CD4-positive, alpha-beta T cell (primary cell): ENCODE results near the gene OR52E1. TPM values are rescaled to one million over a fixed set of nuclear protein-coding genes. Genes with fewer than 3 reads are reported as not detected.

Source experiments
- ATAC-seq: fragments of 200-7000 bp; cut with Tn5 transposase; one replicate; pipeline ENCODE4 v1.10.0; 2022; ENCODE audit warnings: mild to moderate bottlenecking; ENCODE audit not compliant: poor library complexity
- CTCF ChIA-PET: fragments of 350-600 bp; sonication (Branson Sonifier 250); formaldehyde crosslinking; loops from one replicate; lab custom pipeline; 2021; ENCODE audit warnings: antibody characterized with exemption, inconsistent platforms; lab: Charles Lee
- POLR2A ChIA-PET: fragments of 350-600 bp; sonication (Branson Sonifier 250); formaldehyde crosslinking; loops from one replicate; lab custom pipeline; 2021; ENCODE audit warnings: antibody characterized with exemption, inconsistent platforms; lab: Charles Lee
- DNase-seq, 14 experiments: peaks; one replicate each; pipeline ENCODE4 v3.0.0-alpha.2; 2013 to 2020; ENCODE audit warnings: mixed read lengths in 2 of 14
- H3K27ac ChIP-seq, 2 donors: one replicate each; pipeline versions ENCODE4 v1.5.1 to v1.7.0; 2013; ENCODE audit warnings: low read length in 2 of 2, low read depth in 1 of 2, mild to moderate bottlenecking in 1 of 2
- H3K27me3 ChIP-seq, 2 experiments: 1 replicate in 1 of 2; 2 replicates in 1 of 2; pipeline versions ENCODE4 v1.6.1 to v1.7.0; 2013; ENCODE audit warnings: low read length in 2 of 2, control low read depth in 1 of 2, mild to moderate bottlenecking in 1 of 2, moderate library complexity in 1 of 2; ENCODE audit not compliant: insufficient read depth in 2 of 2, control insufficient read depth in 1 of 2
- H3K36me3 ChIP-seq: one replicate; pipeline ENCODE4 v1.6.1; 2013; ENCODE audit warnings: low read length, control low read depth; ENCODE audit not compliant: insufficient read depth
- H3K4me1 ChIP-seq: one replicate; pipeline ENCODE4 v1.6.1; 2013; ENCODE audit warnings: low read length, control low read depth; ENCODE audit not compliant: insufficient read depth
- H3K4me3 ChIP-seq: one replicate; pipeline ENCODE4 v1.5.1; 2013; ENCODE audit warnings: mild to moderate bottlenecking, low read length, moderate library complexity
- H3K9me3 ChIP-seq, 2 experiments: 1 replicate in 1 of 2; 2 replicates in 1 of 2; pipeline versions ENCODE4 v1.6.1 to v1.7.0; 2013; ENCODE audit warnings: low read length in 2 of 2, mild to moderate bottlenecking in 2 of 2, control low read depth in 1 of 2, moderate library complexity in 1 of 2; ENCODE audit not compliant: control insufficient read depth in 1 of 2, insufficient read depth in 1 of 2
- H3K27ac Mint-ChIP-seq: one replicate; pipeline ENCODE4 v1.8.0; 2020; ENCODE audit warnings: mixed read lengths
- H3K27me3 Mint-ChIP-seq: one replicate; pipeline ENCODE4 v1.8.0; 2021; ENCODE audit warnings: mixed read lengths
- H3K36me3 Mint-ChIP-seq: one replicate; pipeline ENCODE4 v1.8.0; 2021; ENCODE audit warnings: low read depth, mixed read lengths
- H3K4me1 Mint-ChIP-seq: one replicate; pipeline ENCODE4 v1.8.0; 2021; ENCODE audit warnings: low read depth, mixed read lengths
- H3K4me3 Mint-ChIP-seq: one replicate; pipeline ENCODE4 v1.8.0; 2020; ENCODE audit warnings: mild to moderate bottlenecking, mixed read lengths
- H3K9me3 Mint-ChIP-seq: one replicate; pipeline ENCODE4 v1.8.0; 2020; ENCODE audit warnings: mixed read lengths
- intact Hi-C, 2 experiments: fragments of 100-400 bp; cut with DNase I in 1 of 2; cut with micrococcal nuclease in 1 of 2; formaldehyde crosslinking; loops; one replicate each; pipeline versions ENCODE4 v1.15.1 to v1.9.0; 2023 to 2025; cut with DNase I, micrococcal nuclease
- total RNA-seq, 174 experiments: library from RNA in 2 of 174; stranded (reverse) in 2 of 174; gene quantifications; one replicate each; pipeline ENCODE4 v1.2.3 and lab custom pipeline; 2021 to 2026
- TF ChIP-seq, protein P1 (sequence below): fragments of 200-600 bp; IDR thresholded peaks from one replicate; pipeline ENCODE4 v1.8.0; 2022; ENCODE audit warnings: antibody characterized with exemption, mild to moderate bottlenecking

The OR52E1 gene
- total RNA-seq, 2 experiments from 2014 or later, result not detected

DNA sequence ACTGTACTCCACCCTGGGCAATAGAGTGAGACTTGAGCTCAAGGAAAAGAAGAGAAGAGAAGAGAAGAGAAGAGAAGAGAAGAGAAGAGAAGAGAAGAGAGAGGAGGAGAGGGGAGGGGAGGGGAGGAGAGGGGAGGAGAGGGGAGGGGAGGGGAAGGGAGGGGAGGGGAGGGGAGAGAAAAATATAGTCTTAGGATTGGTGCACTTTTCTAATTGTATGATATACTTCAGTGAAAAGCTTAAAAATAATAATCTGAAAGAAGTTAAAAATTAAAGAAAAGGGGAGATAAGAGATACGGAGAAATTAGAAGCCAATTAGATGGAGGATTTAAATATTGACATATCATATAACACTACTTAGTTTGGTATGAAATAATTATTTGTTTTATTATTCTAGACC, 49.5 kb downstream of the OR52E1 start:
- H3K27ac ChIP-seq, result no peak overlapping the region
- ChIA-PET POLR2A (no interaction called here), CTCF (no interaction called here)
- Mint-ChIP-seq H3K4me1 (no peaks in the 10 kb centered on the region), H3K27ac (no peak overlapping the region), H3K36me3 (no peaks in the 10 kb centered on the region), H3K27me3 (peaks cover 37% of the 10 kb centered on the region), H3K4me3 (no peak overlapping the region), H3K9me3 (no peaks in the 10 kb centered on the region)
- H3K27me3 ChIP-seq, result peaks cover 4 to 11% of the 10 kb centered on the region in 2 experiments
- no peaks in the 10 kb centered on the region for H3K9me3 ChIP-seq
- H3K4me1 ChIP-seq, result no peaks in the 10 kb centered on the region
- H3K4me3 ChIP-seq, result no peak overlapping the region
- ATAC-seq (no peak), DNase-seq (no peak)
- intact Hi-C loops, result no loop called here
- TF ChIP-seq, protein P1, sequence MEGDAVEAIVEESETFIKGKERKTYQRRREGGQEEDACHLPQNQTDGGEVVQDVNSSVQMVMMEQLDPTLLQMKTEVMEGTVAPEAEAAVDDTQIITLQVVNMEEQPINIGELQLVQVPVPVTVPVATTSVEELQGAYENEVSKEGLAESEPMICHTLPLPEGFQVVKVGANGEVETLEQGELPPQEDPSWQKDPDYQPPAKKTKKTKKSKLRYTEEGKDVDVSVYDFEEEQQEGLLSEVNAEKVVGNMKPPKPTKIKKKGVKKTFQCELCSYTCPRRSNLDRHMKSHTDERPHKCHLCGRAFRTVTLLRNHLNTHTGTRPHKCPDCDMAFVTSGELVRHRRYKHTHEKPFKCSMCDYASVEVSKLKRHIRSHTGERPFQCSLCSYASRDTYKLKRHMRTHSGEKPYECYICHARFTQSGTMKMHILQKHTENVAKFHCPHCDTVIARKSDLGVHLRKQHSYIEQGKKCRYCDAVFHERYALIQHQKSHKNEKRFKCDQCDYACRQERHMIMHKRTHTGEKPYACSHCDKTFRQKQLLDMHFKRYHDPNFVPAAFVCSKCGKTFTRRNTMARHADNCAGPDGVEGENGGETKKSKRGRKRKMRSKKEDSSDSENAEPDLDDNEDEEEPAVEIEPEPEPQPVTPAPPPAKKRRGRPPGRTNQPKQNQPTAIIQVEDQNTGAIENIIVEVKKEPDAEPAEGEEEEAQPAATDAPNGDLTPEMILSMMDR, result no peak
- no peaks in the 10 kb centered on the region for H3K36me3 ChIP-seq

Other genes starting within 250 kb of the OR52E1 start
- not detected for gene OR51F2, start 248.3 kb upstream of the OR52E1 start, total RNA-seq
- gene OR51S1, start 220.4 kb upstream of the OR52E1 start, total RNA-seq, result not detected
- not detected for gene OR51T1, start 187.7 kb upstream of the OR52E1 start, total RNA-seq
- not detected for gene OR51A7, start 165.8 kb upstream of the OR52E1 start, total RNA-seq
- not detected for gene OR51G2, start 150.2 kb upstream of the OR52E1 start, total RNA-seq
- gene OR51G1, start 145.2 kb upstream of the OR52E1 start, total RNA-seq, result not detected
- not detected for gene OR51A4, start 122.0 kb upstream of the OR52E1 start, total RNA-seq
- gene OR51A2, start 113.9 kb upstream of the OR52E1 start, total RNA-seq, result not detected
- not detected for gene OR51L1, start 74.7 kb upstream of the OR52E1 start, total RNA-seq
- not detected for gene OR52J3, start 23.0 kb upstream of the OR52E1 start, total RNA-seq
- gene OR52E2, start 9.9 kb upstream of the OR52E1 start, total RNA-seq, result not detected
- not detected for gene OR52A5, start 68.8 kb downstream of the OR52E1 start, total RNA-seq
- not detected for gene OR52A1, start 85.2 kb downstream of the OR52E1 start, total RNA-seq
- not detected for gene OR51V1, start 131.1 kb downstream of the OR52E1 start, total RNA-seq
- gene HBB, start 157.5 kb downstream of the OR52E1 start, total RNA-seq, result under 1 TPM in 1 of 2 experiments, not detected in 1; 0.45 TPM
- gene HBD, start 164.9 kb downstream of the OR52E1 start, total RNA-seq, result not detected
- gene HBG1, start 180.3 kb downstream of the OR52E1 start, total RNA-seq, result not detected
- gene HBG2, start 185.2 kb downstream of the OR52E1 start, total RNA-seq, result not detected
- gene HBE1, start 200.4 kb downstream of the OR52E1 start, total RNA-seq, result not detected
- not detected for gene OR51B4, start 232.4 kb downstream of the OR52E1 start, total RNA-seq